ENCODE results near the gene CCHCR1.

The CCHCR1 gene

DNA sequence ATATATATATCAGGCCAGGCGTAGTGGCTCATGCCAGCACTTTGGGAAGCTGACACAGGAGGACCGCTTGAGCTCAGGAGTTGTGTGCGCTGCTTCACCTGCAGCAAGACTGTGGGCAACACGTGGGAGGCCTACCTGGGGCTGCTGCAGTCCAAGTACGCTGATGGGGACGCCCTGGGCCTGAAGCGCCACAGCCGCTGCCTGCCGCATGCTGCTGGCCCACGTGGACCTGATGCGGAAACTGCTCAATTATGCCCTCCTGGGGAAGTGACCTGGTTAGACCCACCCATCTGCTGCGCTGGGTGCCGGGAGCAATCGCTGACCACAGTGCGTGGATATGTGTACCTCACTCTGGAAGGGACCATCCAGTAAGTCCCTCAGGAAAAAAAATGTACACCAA, 17.0 kb downstream of the CCHCR1 start:
- no peak for DNase-seq (ENCODE audit: insufficient read length, low spot score)
- no peak for TF ChIP-seq POLR2A (IDR thresholded peaks at IDR 0.05; ENCODE audit: low read depth, low read length)

DNA sequence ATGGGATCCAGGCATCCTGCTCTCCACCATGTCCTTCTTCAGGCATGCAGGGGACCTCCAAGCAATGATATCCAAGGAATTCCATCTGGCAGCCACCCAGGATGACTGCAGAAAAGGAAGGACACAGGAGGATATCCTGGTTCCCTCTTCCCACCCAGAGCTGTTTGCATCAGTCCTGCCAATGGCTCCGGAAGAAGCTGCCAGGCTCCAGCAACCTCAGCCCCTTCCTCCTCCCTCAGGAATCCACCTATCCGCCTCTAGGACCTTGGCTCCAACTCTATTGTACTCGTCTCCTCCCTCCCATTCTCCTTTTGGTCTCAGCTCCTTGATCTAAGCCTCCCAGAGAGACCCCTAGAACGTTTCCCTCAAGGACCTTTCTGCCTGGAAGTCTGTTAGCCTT, 18.0 kb downstream of the CCHCR1 start:
- no peak for FAIRE-seq
- TF ChIP-seq POLR2A (IDR thresholded peaks at IDR 0.05; ENCODE audit: low read depth, low read length): no peak

More for the DNA sequence above, 17.0 kb downstream of the CCHCR1 start:
- FAIRE-seq: no peak

DNA sequence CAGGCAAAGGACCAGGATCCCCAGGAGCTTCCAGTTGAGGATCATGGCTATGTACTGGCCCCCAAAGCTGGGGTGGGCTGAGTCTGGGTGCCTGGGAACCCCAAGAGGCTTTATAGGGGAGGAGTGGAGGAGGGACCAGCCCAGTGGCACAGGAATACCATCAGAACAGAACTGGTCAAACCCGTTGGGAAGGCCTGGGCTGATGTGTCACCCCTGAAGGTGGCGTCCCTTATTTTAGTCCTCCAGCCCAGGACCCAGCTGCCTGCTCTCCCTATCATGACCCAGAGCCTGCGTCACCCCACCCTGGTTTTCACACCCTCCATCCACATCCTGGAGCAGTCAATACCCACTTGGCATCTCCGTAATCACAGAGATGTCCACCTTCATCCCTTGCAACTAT, 18.6 kb downstream of the CCHCR1 start, which contains the start of gene PSORS1C2:
Gene PSORS1C2, minus strand, starts transcription at position 85 of the 400 bp plus-strand sequence. Its CDS starts 40 bp downstream, at position 45.
- TF ChIP-seq POLR2A (IDR thresholded peaks at IDR 0.05; ENCODE audit: low read depth, low read length): no peak
- DNase-seq (ENCODE audit: insufficient read length, low spot score): no peak

More for the DNA sequence above, 18.0 kb downstream of the CCHCR1 start:
- no peak for DNase-seq (ENCODE audit: insufficient read length, low spot score)

DNA sequence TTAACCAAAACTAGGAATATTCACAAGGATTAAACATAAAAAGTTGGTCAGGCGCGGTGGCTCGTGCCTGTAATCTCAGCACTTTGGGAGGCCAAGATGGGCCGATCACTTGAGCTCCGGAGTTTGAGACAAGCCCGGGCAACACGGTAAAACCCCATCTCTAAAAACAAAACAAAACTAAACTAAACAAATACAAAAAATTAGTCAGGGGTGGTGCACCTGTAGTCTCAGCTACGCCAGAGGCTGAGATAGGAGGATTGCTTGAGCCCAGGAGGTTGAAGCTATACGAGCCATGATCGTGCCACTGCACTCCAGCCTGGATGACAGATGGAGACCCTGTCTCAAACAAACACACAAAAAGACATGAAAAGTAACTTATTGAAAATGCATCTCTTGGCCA, 21.9 kb downstream of the CCHCR1 start:
- no peak for TF ChIP-seq POLR2A (IDR thresholded peaks at IDR 0.05; ENCODE audit: low read depth, low read length)
- FAIRE-seq: no peak

More for the DNA sequence above, 18.6 kb downstream of the CCHCR1 start, which contains the start of gene PSORS1C2:
- no peak for FAIRE-seq

DNA sequence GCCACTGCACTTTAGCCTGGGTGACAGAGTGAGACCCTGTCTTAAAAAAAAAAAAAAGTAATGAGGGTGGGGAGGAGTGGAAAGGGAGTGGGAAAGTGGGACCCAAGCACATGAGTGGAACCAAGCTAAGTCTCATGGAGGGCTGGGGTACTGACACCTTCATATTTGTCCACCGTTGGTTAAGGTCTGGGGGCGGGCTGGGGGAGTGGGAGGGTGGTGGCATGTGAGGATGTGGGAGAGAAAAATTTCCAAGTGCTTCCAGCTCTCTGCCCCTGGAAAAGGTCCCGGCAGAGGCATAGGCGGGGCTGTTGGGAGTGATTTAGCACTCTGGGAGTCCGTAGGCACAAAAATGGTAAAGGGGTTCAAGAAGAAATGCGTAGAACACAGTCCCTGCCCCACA, 24.8 kb downstream of the CCHCR1 start:
- TF ChIP-seq POLR2A (IDR thresholded peaks at IDR 0.05; ENCODE audit: low read depth, low read length): no peak
- FAIRE-seq: no peak
- no peak for DNase-seq (ENCODE audit: insufficient read length, low spot score)

More for the DNA sequence above, 21.9 kb downstream of the CCHCR1 start:
- DNase-seq (ENCODE audit: insufficient read length, low spot score): no peak

DNA sequence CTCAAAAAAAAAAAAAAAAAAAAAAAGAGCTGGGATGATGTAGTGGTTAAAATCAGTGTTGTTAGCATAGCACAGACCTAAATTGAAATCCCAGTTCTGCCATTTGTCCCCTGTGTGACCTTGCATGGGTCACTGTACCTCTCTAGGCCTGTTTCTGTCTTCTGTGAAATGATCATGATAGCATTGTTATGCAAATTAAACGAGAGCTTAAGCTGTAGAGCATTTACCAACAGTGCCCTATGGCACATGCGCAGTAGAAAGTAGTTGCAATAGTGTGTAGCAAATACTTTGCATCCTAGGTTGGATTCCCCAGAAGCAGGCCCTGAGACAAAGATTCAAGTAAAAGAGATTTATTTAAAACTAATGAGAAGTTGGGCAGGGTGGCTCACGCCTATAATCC, 26.0 kb downstream of the CCHCR1 start:
- DNase-seq (ENCODE audit: insufficient read length, low spot score) (no peak), FAIRE-seq (no peak)
- TF ChIP-seq POLR2A (IDR thresholded peaks at IDR 0.05; ENCODE audit: low read depth, low read length): no peak

DNA sequence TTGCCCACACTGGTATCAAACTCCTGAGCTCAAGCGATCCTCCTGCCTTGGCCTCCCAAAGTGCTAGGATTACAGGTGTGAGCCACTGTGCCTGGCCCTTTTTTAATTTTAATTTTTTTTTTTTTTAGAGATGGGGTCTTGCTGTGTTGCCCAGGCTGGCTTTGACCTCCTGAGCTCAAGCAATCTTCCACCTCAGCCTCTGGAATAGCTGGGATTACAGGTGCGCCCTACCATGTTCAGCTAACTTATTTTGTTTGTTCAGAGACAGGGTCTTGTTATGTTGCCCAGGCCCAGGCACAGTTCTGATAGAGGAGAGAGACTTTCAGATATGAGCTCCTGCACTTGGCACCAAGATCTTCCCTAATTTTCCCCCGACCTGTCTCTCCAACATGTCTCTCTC, 26.9 kb downstream of the CCHCR1 start:
- no peak for TF ChIP-seq POLR2A (IDR thresholded peaks at IDR 0.05; ENCODE audit: low read depth, low read length)
- DNase-seq (ENCODE audit: insufficient read length, low spot score): no peak
- FAIRE-seq: no peak

DNA sequence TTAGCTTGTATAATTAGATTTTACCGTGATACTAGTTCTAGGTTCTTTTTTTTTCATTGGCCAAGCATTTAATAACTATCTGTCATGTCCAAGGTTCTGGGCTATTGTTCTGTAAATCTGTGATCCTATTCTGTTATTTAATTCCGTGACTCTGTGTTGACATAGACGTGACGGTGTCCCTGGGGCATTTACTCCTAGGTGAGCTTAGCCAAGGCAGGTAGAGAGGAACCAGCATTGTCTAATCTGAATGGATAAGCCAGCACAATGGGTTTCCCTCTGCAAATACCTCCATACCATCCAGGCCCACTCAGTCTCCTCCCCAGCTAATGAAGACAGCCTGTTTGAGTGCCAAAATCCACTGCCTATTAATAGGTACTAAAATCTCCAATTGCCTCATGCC, 28.5 kb downstream of the CCHCR1 start:
- FAIRE-seq (no peak), DNase-seq (ENCODE audit: insufficient read length, low spot score) (no peak)
- no peak for TF ChIP-seq POLR2A (IDR thresholded peaks at IDR 0.05; ENCODE audit: low read depth, low read length)

DNA sequence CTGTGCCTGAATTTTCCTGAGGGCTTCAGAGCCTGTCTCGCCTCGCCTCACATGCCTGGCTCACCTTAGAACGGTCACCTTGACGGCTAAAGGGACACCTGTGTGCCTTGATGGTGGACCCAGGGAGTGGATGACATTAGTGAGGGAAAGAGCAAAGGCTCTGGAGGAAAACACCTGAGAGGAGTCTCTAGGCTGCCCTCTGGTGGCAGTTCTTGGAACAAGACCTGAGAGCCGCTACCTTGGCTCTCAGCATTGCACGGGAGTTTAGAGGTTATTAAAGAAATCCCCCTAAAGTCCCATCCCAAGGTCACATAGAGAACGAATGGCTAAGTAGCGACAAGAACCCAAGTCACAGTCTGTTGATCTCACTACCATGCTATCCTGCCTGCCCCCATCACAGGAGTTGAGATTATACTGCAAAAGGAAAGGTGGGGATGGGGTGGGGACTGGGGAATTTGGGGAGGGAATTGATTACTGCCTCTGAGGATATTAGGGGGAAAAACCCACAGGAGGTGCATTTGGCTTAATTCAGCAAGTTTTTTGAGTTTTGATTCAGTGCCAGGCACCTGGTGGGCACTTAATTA, 29.4 kb downstream of the CCHCR1 start:
- no peak for TF ChIP-seq POLR2A (IDR thresholded peaks at IDR 0.05; ENCODE audit: low read depth, low read length)
- DNase-seq (ENCODE audit: insufficient read length, low spot score) (no peak), FAIRE-seq (no peak)

DNA sequence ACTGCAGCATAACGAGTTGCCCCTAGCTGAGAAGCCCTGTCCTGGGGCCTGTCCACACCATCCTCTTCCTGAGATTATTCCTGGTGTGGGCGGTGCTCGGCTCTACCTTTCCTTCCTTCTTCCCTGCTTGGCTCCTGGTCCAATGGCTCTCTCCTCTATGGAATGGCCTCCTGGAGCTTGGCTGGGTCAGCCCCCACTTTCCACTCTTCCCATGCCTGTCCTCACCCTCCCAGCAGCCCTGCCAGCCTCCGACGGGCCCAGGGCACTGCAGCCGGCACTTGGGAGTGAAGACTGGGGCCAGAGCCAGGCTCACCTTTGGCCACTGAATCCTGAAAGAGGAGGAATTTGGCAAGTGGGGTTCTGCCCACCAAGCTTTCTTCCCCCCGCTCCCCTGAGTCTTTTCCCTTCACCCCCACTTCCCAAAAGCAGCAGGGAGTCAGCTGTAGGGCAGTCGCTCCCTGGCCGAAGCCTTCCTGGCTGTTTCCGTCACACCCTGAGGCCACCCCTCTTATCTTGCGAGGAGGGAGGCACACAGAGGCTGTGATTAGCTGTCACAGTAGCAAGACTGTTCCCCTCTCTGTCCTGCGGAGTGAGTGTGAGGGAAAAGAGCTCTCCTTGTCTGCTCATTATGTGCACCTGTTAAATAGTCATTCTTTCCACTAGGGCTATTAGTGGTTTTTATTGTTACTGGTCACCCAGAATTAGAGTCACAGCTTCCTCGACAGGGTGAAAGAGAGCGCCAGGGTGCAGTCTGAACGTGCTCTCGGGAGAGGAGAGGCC, 31.0 kb downstream of the CCHCR1 start:
- FAIRE-seq (no peak), DNase-seq (ENCODE audit: insufficient read length, low spot score) (no peak)
- no peak for TF ChIP-seq POLR2A (IDR thresholded peaks at IDR 0.05; ENCODE audit: low read depth, low read length)

DNA sequence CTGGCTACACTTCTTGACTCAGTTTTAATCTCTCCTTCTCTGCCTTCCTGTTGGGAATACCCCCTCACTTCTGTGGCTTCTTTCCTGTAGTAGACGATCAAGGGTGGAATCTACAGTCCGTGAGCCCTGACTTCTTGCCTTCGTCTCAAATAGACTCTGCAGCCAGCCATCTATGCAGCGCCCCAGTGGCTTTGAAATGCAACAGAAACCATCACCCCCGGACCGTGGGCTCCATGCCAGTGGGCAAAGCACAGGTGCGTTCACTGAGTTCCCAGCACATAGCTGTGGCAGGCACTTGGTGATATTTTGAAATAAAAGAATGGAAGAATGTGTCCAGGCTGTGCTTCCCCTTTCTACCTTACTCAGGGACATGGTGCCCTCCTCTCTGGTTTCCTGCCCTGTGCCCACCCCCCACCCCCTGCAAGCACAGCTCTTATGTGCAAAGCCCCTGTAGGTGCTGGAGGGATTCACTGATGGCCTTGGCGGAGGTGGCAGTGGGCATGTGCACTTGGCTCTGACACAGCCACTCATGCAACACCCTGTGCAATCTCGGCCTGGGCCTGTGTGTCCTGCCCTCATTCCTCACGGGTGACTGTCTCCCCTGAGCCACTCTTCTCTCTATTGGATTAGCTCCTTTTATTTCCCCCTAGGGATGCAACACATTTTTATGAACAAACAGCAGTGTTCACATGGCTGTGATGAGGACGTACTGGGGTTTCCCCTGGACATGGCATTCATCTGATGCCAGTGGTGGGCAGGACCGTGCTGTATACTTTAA, 31.8 kb downstream of the CCHCR1 start:
- no peak for TF ChIP-seq POLR2A (IDR thresholded peaks at IDR 0.05; ENCODE audit: low read depth, low read length)
- FAIRE-seq (no peak), DNase-seq (ENCODE audit: insufficient read length, low spot score) (no peak)

DNA sequence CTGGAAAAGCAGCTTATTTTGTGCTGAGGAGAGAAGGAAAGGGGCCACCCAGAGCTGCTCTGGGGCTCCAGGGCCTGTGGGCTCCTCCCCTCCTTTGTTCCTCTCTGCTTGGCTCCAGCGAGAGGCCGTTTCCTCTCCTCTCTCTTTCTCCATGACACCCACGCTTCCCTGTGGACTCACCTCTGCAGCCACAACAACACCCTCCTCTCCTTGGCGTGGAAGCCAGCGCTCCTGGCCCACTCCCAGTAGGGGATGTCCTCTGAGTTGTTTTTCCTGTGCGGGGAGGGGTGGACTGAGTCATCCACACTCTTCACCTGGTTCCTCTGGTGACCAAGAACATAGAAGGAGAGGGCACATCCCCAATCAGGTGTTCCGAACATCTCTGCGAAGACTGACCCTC, 32.4 kb downstream of the CCHCR1 start:
- FAIRE-seq: no peak
- TF ChIP-seq POLR2A (IDR thresholded peaks at IDR 0.05; ENCODE audit: low read depth, low read length): no peak
- no peak for DNase-seq (ENCODE audit: insufficient read length, low spot score)

DNA sequence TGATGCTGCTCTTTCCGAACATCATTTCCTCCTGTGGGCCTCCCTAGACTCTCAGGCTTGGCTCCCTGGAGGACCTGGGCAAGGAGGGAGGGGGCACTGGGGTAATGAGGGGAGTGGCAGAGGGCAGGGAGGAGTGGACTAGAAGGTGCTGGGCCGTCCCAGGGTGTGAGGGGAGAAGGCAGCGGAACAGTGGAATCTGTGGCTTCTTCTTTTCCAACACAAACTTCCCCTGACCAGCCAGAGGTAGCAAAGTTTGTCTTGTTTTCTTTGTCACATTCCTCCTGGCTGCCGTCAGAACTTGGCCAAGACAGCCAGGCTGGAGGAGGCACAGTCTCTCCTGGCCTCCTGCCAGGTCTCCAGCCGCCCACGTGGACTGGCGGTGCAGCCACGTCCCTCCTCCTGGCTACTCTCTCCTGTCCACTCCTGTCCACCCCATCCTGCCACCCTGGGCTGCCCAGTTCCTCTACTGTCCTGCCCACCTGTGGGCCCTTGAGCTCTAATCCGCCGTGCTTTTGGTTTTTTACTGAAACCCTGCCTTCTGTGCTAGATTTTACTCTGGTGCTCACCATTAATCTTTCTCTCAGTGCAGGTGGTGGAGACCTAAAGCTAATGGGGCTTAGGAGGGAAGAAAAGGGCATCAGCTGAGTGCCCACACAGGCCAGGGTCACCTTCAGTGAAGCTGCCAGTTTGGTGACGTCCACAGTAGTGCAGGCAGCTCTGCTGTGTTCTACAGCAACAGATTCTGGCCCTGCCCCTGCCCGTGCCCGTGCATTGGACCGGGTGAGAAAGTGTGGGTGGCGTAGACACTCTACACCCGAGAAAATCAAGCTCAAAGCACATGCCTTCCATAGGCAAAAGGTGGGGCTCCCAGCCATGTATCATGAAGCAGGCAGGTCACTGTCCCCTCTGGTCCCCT, 34.6 kb downstream of the CCHCR1 start:
- TF ChIP-seq POLR2A (IDR thresholded peaks at IDR 0.05; ENCODE audit: low read depth, low read length): no peak
- FAIRE-seq (peak; percentile 82), DNase-seq (ENCODE audit: insufficient read length, low spot score) (peak; percentile 86)

All from H54 (cell line).